HG03060 (cell line): ENCODE results near the gene MAN1A2.
"Not testable (repeated sequence)": the region's sequence is repeated elsewhere in the genome, so short reads cannot be mapped to it uniquely, and the experiment has no call there.

ENCODE experiments used
- ATAC-seq: cut with Tn5 transposase; IDR thresholded peaks from one replicate; pipeline ENCODE4 v1.9.1; 2021; ENCODE audit warnings: low read depth, moderate number of reproducible peaks; ENCODE audit not compliant: unreplicated experiment

The MAN1A2 gene

DNA sequence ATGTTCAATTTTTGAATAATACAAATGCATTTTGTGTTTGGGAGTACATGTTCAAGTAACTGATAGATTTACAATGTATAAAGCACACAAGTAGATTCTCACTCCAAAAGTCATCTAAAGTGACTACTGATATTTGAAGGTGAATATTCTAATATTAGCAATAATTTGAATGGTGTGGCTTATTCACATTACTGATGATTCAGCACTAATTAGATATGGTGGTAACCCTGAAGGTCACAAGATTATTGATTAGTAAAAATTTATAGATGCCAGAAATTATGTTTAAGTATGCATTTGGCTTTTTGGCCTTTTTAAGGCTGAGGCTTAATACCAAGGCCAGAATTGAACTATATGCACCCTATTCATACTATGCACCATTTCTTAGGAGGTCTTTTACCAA is 186.2 kb downstream of the MAN1A2 start:
- ATAC-seq: no peak

DNA sequence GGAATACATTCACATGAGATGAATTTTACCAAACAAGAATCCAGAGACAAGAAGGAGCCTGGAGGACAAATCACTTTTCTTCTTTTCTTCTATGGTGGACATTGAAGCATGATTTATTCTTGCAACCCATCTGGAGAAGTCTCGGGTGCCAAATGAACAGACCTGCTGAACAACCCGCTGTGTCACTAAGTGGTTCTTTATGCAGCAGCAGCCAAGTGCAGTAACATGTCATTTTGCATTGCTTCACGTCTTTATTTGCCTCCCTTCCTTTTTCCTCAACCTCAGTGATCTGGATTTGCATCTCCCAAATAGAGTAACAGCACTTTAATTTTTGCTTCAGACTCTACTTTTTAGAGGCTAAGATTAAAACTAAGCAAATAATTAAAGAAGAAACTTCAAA is 188.6 kb downstream of the MAN1A2 start:
- ATAC-seq: no peak

GRCh38 chr1:117556341-117556740 is 189.1 kb downstream of the MAN1A2 start:
- no peak for ATAC-seq

DNA sequence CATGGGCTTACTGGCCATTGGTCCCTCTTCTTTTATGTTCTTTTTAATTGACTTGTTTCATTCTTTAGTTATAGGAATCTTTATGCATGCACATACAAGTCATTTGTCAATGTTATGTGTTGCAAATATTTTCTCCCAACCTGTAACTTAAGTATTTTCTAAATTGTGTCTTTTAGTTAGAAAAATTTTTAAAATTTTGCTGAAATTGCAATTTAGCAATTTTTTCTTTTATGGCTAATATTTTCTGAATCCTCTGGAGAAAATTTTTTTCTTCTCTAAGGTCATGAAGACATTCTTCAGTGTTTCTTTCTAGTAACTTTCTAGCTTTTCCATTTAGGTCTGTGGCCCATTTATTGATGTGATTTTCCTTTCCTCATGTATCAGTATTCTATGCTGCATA is 189.7 kb downstream of the MAN1A2 start:
- no peak for ATAC-seq

GRCh38 chr1:117558451-117558850 is 191.2 kb downstream of the MAN1A2 start:
- not testable (repeated sequence) for ATAC-seq

GRCh38 chr1:117559139-117559538 is 191.9 kb downstream of the MAN1A2 start:
- ATAC-seq: no peak

- ATAC-seq: no peak
Measured at GRCh38 chr1:117559985-117560384, 192.7 kb downstream of the MAN1A2 start.

DNA sequence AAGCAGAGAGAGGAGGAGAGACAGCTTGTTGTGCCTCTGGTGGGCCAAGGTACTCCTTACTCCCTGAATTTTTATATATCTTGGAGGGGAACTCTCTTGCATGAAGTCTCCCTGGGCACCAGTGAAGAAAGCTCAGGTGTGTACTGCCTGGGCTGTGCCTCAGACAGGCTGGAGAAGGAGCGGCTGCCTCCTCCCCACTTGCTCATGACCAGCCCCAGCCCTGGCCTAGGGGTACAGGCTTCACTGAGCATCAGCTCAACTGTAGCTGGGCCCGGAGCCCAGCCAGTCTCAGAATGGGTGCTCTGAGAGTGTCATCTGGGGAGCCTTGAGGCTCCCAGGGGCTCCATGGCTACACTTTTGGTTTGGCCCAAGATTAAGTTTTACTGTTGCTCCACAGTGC is 193.8 kb downstream of the MAN1A2 start:
- ATAC-seq: no peak

GRCh38 chr1:117561551-117561950 is 194.3 kb downstream of the MAN1A2 start:
- ATAC-seq: no peak

DNA sequence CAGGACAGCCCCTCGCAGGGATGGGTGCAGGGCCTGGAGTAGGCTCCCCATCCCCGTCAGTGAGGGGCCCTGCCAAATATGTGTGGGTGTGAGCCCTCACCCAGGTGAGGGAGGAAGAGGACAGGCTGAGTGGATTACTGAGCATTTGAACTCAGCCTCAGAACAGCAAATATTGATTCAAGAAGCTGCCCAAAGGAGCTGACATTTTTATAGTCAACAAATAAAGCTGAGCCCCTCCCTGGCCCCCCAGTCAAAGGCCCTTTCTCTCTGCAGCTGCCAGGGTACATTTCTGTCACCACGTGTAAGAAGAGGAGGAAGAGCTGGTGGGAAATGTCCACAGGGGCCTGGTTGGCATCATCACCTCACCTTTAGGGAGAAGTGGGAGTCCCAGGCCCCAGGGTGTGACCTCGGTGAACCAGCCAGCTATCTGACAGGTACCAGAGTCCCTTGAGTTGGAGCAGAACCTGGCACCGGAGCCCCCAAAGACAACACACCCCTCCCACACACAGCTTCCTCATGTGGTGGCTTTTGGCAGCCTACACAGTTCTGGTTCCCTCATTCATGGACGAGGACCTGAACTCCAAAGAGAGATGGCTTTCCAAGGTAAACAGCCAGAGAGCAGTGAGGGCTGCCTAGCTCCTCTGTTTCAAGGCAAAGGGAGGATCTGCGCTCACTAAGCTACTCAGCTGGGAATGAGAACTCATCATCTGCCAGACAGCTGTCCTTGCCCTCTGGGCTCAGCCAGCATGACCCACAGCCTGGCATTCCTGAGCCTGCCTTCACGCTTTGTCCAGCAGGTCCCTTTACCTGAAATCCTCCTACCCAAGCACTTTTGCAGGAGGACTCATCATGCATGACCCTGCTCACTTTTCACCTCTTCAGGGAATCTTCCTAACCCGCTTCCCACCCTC is 195.6 kb downstream of the MAN1A2 start:
- no peak for ATAC-seq

DNA sequence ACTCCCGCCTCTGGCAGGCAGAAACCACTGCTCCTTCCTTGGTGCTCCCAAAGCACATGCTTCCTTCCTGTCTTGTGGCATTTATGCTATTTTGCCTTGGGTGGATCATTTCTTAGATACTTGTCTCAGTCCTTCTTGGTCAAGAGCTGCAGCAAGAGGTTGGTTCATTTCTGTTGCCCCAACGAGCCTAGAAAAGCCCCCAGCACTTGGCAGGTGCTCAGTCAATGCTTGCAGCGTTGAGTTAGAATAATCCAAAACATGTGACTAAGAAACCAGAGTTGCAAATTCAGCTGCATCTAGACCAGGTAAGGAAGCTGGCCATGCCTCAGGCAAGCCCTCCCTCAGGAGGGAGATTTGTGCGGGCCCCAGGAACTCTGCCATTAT is 196.2 kb downstream of the MAN1A2 start:
- no peak for ATAC-seq

DNA sequence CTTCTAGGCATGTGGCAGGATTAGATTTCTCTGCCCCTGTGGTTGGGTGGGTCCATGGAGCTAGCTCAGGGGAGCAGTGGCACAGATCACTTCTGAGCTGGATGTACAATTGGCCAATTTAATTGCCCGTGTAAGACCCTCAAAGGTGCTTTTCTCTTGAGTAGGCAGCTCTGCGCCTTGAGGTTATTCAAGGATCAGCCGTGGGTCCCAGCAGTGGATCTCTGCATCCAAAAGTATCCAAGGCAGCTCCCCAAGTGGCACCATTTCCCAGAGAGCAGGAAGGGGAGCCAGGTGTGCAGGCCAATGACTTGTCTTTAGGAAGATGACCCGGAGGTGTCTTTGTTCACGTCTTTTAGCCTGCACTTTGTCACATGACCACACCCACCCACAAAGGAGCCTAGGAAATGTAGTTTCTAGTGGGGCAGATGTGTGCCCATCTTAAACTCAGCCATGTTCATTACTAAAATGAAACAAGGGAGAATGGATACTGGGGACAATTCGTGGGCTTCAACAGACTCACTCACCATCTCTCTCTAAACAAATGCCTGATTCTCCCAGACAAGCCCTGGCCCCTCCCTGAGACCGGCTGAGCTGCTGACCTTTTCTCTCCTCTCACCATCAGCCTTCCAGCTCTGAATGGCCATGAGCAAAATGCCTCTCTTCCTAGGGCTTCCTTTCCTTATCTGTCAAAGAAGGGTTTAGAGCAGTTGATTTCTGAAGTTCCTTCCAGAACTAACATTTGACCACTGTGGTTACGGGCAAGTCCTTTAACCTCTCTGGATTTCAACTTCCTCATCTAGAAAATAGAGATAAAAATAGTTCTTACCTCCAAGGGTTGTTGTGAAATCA is 197.2 kb downstream of the MAN1A2 start:
- no peak for ATAC-seq

- ATAC-seq: no peak
Measured at GRCh38 chr1:117565076-117565556, 197.9 kb downstream of the MAN1A2 start.

- no peak for ATAC-seq
Measured at GRCh38 chr1:117565745-117566455, 198.7 kb downstream of the MAN1A2 start.

- ATAC-seq: no peak
Measured at GRCh38 chr1:117566556-117566955, 199.3 kb downstream of the MAN1A2 start.

DNA sequence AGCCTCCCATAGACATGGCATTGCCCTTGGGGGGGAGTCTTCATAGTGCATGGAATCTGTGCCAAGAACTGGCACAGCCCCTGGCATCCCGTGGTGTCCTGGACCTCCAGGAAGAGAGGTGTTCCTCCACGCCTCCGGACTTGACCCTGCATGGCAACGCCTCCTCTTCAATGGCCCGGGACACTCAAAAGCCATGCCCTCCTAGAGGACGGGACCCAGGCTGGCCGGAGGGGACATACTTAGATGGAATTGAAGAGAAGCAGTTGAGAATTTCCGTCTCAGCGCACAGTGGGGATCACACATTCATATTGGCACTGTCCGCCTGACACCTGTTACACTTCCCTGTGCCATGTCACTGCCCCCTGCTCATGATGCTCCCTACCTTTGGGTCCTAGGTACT is 200.2 kb downstream of the MAN1A2 start:
- ATAC-seq: no peak

DNA sequence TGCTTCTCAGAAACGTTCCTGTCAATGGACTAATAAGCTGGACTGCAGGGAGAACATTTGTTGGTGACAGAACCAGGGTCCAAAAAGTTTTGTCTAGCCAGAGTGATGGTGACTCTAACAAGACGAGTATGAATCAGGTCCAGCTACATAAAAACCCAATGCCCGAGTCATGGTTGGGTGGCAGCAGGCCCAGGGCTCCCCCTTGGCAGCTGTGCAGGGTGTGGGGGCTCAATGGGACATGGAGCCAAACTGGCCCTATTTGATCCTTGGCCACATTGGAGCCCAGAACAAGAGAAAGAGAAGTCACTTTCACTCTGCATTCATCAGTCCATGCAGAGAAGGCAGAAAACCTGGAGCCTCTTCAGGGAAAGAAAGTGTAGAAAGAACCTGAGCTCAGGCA is 200.7 kb downstream of the MAN1A2 start:
- no peak for ATAC-seq

DNA sequence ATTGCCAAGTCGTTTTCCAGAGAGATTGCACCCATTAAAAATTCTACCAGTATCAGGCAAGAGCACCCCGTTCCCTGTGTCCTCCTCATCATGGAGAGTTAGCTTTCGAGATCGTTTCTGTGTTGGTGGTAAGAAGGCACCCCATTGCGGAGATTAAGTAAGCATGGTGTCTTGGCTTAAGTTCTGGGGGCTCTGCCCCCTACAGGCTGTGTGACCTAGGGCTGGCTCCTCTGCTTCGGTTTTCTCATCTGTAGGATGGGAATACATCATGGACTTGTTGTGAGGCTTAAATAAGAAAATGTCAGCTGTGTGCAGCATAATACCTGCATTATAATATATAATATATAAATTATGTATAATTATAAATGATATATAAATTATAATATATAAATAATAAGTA is 201.8 kb downstream of the MAN1A2 start:
- ATAC-seq: no peak

- ATAC-seq: no peak
Measured at GRCh38 chr1:117569856-117570255, 202.6 kb downstream of the MAN1A2 start.

DNA sequence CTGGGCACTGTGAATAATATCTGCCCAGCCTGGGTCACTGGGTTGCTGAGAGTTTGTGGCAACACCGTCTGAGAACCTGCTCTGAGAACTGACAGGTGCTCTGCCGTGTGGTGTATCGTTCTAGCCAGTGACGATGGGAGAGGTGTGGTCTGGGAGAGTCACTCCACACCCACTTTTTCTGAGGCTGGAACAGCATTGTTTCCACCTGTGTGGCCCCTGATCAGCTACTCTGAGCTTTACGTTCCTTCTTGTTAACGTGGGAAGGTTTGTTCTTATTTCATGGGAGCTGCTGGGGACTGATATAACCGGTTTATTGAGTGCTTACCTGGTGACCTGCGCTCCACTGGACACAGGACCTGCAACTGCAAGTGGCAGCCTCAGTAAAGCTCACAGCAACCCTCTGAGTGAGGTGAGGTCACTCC is 203.8 kb downstream of the MAN1A2 start:
- ATAC-seq: no peak

DNA sequence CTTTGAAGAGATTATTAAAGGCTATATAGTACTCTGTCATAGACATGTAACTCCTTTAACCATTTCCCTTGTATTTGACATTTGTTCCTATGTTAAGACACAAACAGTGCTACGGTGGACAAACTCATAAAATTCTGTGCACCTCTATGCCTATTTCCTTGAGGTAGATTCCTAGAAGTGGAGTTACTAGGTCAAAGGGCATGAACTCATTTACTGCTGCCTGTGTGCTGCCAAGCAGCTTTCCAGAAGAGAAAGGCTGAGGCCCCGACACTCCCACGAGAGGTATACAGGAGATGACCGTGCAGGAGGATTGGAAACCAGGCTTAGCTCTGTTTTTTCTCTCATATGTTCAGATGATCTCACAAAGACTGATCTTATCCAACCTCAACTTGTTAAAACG is 204.2 kb downstream of the MAN1A2 start:
- no peak for ATAC-seq
